NCI-H2196 treated with DMSO at 0.1 percent for 48 hours (cell line): ENCODE data around the gene FGF11.
A peak's percentile ranks its signal among the peaks of the same experiment; 100 is the strongest.

Source experiments
- DNase-seq: peaks from one replicate; lab custom pipeline; 2025; ENCODE audit not compliant: unreplicated experiment; lab: John Stamatoyannopoulos, UW

The FGF11 gene

GRCh38 chr17:7429722-7430121, 9.6 kb upstream of the FGF11 start:
- DNase-seq, result no peak

GRCh38 chr17:7431231-7431630, 8.1 kb upstream of the FGF11 start:
- no peak for DNase-seq

- DNase-seq, result no peak
Observed at GRCh38 chr17:7432296-7432695, 7.0 kb upstream of the FGF11 start.

- no peak for DNase-seq
Observed at GRCh38 chr17:7435676-7436555, 3.4 kb upstream of the FGF11 start.

GRCh38 chr17:7436556-7437368, 2.5 kb upstream of the FGF11 start:
- DNase-seq, result peak; percentile 69

GRCh38 chr17:7437369-7437863, 1.9 kb upstream of the FGF11 start:
- DNase-seq, result no peak

- no peak for DNase-seq
Observed at GRCh38 chr17:7437950-7438614, 1.2 kb upstream of the FGF11 start.

- DNase-seq, result no peak
Observed at GRCh38 chr17:7438656-7439460, 454 bp upstream of the FGF11 start.

GRCh38 chr17:7440113-7440833, 961 bp downstream of the FGF11 start:
- DNase-seq, result no peak

GRCh38 chr17:7440834-7441195, 1.5 kb downstream of the FGF11 start:
- DNase-seq, result no peak

GRCh38 chr17:7441266-7441665, 2.0 kb downstream of the FGF11 start:
- DNase-seq, result no peak

- no peak for DNase-seq
Observed at GRCh38 chr17:7442142-7442541, 2.8 kb downstream of the FGF11 start.

- no peak for DNase-seq
Observed at GRCh38 chr17:7443499-7444485, 4.5 kb downstream of the FGF11 start.

GRCh38 chr17:7444682-7445618, 5.6 kb downstream of the FGF11 start, which contains the start of gene CHRNB1:
Gene CHRNB1 (plus strand): TSS chr17:7445061. CDS start chr17:7445128, 67 bp downstream.
- DNase-seq, result peak; percentile 64

GRCh38 chr17:7445619-7445968, 6.3 kb downstream of the FGF11 start:
- DNase-seq, result peak; percentile 64

- DNase-seq, result no peak
Observed at GRCh38 chr17:7448461-7448860, 9.1 kb downstream of the FGF11 start.

GRCh38 chr17:7459961-7460545, 20.7 kb downstream of the FGF11 start:
- DNase-seq, result no peak
